Vagina (tissue), 2 donors: Measurements from ENCODE around the gene CRNKL1. TPM values are rescaled to one million over a fixed set of nuclear protein-coding genes. Genes with fewer than 3 reads are reported as not detected.

Experiments
- DNase-seq, 2 donors: peaks; one replicate each; pipeline ENCODE4 v3.0.0-alpha.2; 2017; ENCODE audit errors: extremely low spot score in 2 of 2
- H3K27ac ChIP-seq: fragments of 200-600 bp; sonication (generic); one replicate; pipeline ENCODE4 v1.5.1; 2019
- H3K27me3 ChIP-seq: fragments of 200-600 bp; sonication (generic); one replicate; pipeline ENCODE4 v1.5.1; 2019
- H3K36me3 ChIP-seq, 2 donors: fragments of 200-600 bp; sonication (generic); one replicate each; pipeline ENCODE4 v1.5.1; 2017 to 2019
- H3K4me1 ChIP-seq: fragments of 200-600 bp; sonication (generic); one replicate; pipeline ENCODE4 v1.5.1; 2019
- H3K4me3 ChIP-seq, 2 donors: fragments of 200-600 bp; sonication (generic); 1 replicate in 1 of 2; 2 replicates in 1 of 2; pipeline ENCODE4 v1.5.1; 2016 to 2019
- H3K9me3 ChIP-seq: fragments of 200-600 bp; sonication (generic); one replicate; pipeline ENCODE4 v1.5.1; 2019
- POLR2A ChIP-seq, 2 donors: fragments of 450-650 bp; IDR thresholded peaks; one replicate each; pipeline ENCODE4 v1.6.1; 2017; ENCODE audit warnings: antibody characterized with exemption in 2 of 2, mild to moderate bottlenecking in 2 of 2, moderate library complexity in 2 of 2
- POLR2AphosphoS5 ChIP-seq, 2 donors: sonication (generic); formaldehyde crosslinking; IDR thresholded peaks; one replicate each; pipeline ENCODE4 v1.9.0; 2017; ENCODE audit warnings: antibody characterized with exemption in 2 of 2, mild to moderate bottlenecking in 2 of 2, low read depth in 1 of 2; ENCODE audit not compliant: insufficient read depth in 1 of 2
- intact Hi-C: fragments of 100-400 bp; cut with DNase I; formaldehyde crosslinking; loops from one replicate; pipeline ENCODE4 v1.15.1; 2023
- total RNA-seq: library from RNA; depleted of rRNA; stranded (reverse); fragments of >200 nt; gene quantifications from one replicate; pipeline ENCODE4 v1.2.3, GENCODE V29; 2016
- TF ChIP-seq, protein P1 (sequence below), 3 experiments: fragments of 450-650 bp in 2 of 3; fragments of 200-600 bp in 1 of 3; sonication (generic) in 1 of 3; IDR thresholded peaks; one replicate each; pipeline ENCODE4 v1.5.1; 2017 to 2019; ENCODE audit warnings: antibody characterized with exemption in 3 of 3, mild to moderate bottlenecking in 2 of 3, moderate library complexity in 2 of 3

CRNKL1 gene
- total RNA-seq, 1 donor from 2014 or later: 15.2 TPM

DNA sequence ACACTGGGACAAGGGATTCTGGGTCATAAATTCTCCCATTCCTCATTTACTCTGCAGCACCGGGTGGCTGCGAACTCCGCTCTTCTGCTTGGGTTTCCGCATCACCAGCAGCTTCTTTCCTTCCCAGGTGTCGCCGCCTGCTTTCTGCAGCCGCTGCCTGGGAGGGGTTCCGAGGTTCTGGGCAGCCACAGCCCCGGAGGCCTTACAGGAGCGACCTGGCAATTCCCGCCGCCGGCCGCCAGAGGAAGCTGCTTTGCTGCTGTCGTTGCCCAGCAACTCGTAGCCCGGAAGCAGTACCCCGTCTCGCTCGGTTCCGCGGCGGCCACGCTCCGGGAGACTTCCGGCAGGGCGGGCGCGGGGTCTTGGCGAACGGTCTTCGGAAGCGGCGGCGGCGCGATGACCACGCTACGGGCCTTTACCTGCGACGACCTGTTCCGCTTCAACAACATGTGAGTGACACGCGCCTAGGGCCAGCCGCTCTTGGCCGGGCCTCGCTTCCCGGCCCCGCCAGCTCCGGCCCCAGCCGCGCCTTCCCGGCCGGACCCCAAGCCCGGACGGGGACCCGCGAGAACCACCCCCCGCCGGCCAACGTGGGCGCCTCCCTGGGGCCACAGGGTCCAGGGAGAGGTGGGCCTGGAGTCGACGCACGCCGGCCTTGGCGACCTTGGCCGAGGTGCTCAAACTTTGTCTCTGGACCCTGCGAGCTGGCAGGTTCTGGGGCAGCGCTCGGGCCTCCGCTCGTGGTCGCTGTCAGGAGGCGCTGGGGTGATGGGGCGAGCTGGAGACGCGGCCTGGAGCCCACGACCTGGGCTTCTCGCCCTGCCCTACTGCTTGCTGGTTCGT lies 35.0 kb downstream of the CRNKL1 start, which contains the start of gene NAA20:
Gene NAA20, plus strand, starts transcription at position 362 of the 843 bp plus-strand sequence. Its CDS starts 35 bp downstream, at position 397.
- Histone ChIP-seq H3K27me3 (no peaks in the 10 kb centered on the region), H3K4me1 (peaks cover 64% of the 10 kb centered on the region), H3K36me3 (no peaks in the 10 kb centered on the region), H3K27ac (peak within 1 kb of the TSS; percentile 81), H3K9me3 (no peaks in the 10 kb centered on the region), H3K4me3 (peak within 1 kb of the TSS; percentile 92 to 99)
- no peak for DNase-seq
- intact Hi-C loops: no loop called here
- no peak for TF ChIP-seq POLR2A (IDR thresholded peaks at IDR 0.05)
- TF ChIP-seq POLR2AphosphoS5 (IDR thresholded peaks at IDR 0.05; ENCODE audit: insufficient read depth in 1 of 2, low read depth in 1 of 2): peak; percentile 68 to 81
- TF ChIP-seq, protein P1, sequence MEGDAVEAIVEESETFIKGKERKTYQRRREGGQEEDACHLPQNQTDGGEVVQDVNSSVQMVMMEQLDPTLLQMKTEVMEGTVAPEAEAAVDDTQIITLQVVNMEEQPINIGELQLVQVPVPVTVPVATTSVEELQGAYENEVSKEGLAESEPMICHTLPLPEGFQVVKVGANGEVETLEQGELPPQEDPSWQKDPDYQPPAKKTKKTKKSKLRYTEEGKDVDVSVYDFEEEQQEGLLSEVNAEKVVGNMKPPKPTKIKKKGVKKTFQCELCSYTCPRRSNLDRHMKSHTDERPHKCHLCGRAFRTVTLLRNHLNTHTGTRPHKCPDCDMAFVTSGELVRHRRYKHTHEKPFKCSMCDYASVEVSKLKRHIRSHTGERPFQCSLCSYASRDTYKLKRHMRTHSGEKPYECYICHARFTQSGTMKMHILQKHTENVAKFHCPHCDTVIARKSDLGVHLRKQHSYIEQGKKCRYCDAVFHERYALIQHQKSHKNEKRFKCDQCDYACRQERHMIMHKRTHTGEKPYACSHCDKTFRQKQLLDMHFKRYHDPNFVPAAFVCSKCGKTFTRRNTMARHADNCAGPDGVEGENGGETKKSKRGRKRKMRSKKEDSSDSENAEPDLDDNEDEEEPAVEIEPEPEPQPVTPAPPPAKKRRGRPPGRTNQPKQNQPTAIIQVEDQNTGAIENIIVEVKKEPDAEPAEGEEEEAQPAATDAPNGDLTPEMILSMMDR (IDR thresholded peaks at IDR 0.05): peak; percentile 22 to 81 (median 59)

DNA sequence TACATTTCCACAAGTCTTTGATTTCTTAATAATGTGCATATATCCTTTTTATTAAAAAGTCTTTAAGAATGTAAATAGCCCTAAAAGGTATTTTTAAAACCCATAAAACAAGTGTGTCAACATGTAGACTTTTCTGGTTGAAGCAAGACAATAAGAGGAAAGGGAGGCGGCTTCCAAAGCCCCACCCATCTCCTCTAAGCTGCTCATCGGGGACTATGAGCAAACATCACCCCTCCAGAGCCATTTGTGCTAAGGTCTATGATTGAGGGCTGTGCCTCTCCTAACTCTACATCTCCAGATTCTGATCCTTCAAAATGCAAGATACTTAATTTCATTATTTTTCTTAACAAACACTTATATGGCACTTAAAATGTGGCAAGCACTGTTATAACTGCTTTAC lies 37.6 kb downstream of the CRNKL1 start:
- intact Hi-C loops: no loop called here
- Histone ChIP-seq H3K36me3 (no peaks in the 10 kb centered on the region), H3K27me3 (no peaks in the 10 kb centered on the region), H3K4me3 (no peak overlapping the region), H3K9me3 (no peaks in the 10 kb centered on the region), H3K27ac (no peak overlapping the region), H3K4me1 (peaks cover 59% of the 10 kb centered on the region)
- DNase-seq: no peak
- TF ChIP-seq POLR2A (IDR thresholded peaks at IDR 0.05) (no peak), POLR2AphosphoS5 (IDR thresholded peaks at IDR 0.05; ENCODE audit: insufficient read depth in 1 of 2, low read depth in 1 of 2) (peak in 1 of 2 donors; percentile 70)
- TF ChIP-seq, protein P1 (IDR thresholded peaks at IDR 0.05): no peak

DNA sequence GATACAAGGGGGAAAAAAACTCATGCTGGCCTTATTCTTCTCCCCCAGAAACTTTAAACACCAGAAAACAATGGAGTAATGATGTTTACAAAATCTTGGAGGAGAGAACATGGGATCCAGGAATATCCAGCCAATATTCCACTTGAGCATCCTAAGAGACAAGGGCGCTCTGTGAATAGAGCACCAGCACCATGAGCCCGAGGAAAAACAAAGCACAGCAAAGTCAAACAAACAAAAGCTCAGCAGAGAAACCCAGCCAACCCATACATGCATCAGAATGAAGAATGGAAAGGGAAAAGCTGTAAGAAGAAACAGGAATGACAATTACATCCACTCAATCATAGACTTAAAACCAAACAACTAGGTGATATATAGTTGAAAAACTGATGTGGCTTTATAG lies 39.7 kb downstream of the CRNKL1 start:
- Histone ChIP-seq H3K4me3 (no peak overlapping the region), H3K36me3 (no peaks in the 10 kb centered on the region), H3K9me3 (no peaks in the 10 kb centered on the region), H3K27me3 (no peaks in the 10 kb centered on the region), H3K27ac (peak overlapping the region; percentile 34), H3K4me1 (peaks cover 54% of the 10 kb centered on the region)
- TF ChIP-seq POLR2A (IDR thresholded peaks at IDR 0.05): no peak
- no peak for TF ChIP-seq POLR2AphosphoS5 (IDR thresholded peaks at IDR 0.05; ENCODE audit: insufficient read depth in 1 of 2, low read depth in 1 of 2)
- intact Hi-C loops: no loop called here
- no peak for DNase-seq

DNA sequence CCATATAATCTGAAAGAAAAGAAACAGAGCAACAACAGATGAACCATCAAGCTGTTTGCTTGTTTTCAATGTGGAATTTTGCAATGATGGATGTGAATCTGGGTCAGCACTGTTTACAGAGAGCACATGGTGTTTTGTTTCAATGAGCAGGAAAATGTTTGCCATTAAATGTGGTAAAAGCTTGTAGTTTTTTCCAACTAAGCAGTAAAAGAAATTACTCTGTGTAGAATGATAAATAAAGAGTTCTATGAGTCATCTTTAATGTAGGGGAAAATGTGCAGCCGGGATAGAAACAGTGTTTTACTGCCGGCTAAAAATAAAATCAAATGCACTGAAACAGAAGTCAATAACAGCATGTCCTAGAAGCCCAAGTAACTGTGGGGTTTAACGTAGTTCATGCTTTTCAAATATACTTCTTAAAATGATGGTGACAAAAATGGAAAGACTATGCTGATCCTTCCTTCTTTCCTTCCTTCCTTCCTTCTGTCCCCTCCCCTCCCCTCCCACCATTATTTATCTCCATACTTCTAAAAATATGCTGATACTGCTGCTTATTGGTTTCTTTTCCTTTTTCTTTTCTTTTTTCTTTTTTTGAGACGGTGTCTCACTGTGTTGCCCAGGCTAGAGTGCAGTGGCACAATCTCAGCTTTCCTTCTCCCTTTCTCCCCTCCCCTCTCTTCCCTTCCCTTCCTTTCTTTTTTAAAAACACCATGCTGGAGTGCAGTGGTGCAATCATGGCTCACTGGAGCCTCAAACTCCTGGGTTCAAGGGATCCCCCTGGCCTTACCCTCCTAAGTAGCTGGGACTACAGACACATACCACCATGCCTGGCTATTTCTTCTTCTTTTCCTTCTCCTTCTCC lies 41.4 kb downstream of the CRNKL1 start:
- Histone ChIP-seq H3K4me3 (no peak overlapping the region), H3K27me3 (no peaks in the 10 kb centered on the region), H3K27ac (peak overlapping the region; percentile 91), H3K36me3 (no peaks in the 10 kb centered on the region), H3K4me1 (peaks cover 47% of the 10 kb centered on the region), H3K9me3 (no peaks in the 10 kb centered on the region)
- intact Hi-C loops: no loop called here
- TF ChIP-seq, protein P1 (IDR thresholded peaks at IDR 0.05): no peak
- TF ChIP-seq POLR2A (IDR thresholded peaks at IDR 0.05) (no peak), POLR2AphosphoS5 (IDR thresholded peaks at IDR 0.05; ENCODE audit: insufficient read depth in 1 of 2, low read depth in 1 of 2) (peak; percentile 48 to 90)
- no peak for DNase-seq

DNA sequence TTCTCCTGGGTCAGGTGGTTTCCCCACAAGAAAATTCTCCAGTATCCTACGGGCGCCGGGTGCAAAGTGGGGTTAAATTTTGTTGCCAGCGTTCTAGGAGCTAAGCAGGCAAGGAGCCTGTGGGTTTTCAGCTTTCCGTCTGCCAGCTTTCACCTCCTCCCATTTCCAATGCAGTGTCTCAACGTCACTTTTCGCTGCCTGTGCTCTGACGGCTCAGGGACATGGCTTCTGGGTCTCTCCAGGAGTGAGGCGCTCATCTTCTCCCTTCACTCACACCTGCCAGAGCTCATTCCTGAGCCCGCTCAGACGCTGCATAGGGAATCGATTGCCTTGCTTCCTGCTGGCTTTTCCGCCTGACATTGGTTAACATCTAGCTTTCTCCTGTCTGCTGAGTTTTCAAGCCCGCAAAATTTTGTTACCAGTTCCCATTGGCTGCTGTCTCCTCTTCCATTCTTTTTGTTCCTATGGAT lies 42.4 kb downstream of the CRNKL1 start:
- H3K4me1 ChIP-seq: peaks cover 45% of the 10 kb centered on the region
- intact Hi-C loops: no loop called here
- H3K36me3 ChIP-seq: no peaks in the 10 kb centered on the region
- H3K27me3 ChIP-seq: no peaks in the 10 kb centered on the region
- no peak for TF ChIP-seq POLR2AphosphoS5 (IDR thresholded peaks at IDR 0.05; ENCODE audit: insufficient read depth in 1 of 2, low read depth in 1 of 2)
- TF ChIP-seq, protein P1 (IDR thresholded peaks at IDR 0.05): no peak
- TF ChIP-seq POLR2A (IDR thresholded peaks at IDR 0.05): no peak
- peak overlapping the region; percentile 91 for H3K27ac ChIP-seq
- H3K4me3 ChIP-seq: no peak overlapping the region
- DNase-seq: no peak
- no peaks in the 10 kb centered on the region for H3K9me3 ChIP-seq
